ENCODE measurements around the gene PRDM12.

GRCh38 chr9:130682421-130683121, 18.2 kb downstream of the PRDM12 start:
- TF ChIP-seq POLR2A (IDR thresholded peaks at IDR 0.05; ENCODE audit: low read depth) (no peak), POLR2AphosphoS5 (IDR thresholded peaks at IDR 0.05) (peak in 1 of 2 donors; percentile 58)
